NCI-H1417 treated with DMSO at 0.1 percent for 48 hours (cell line): ENCODE results near the gene IPO4.

ENCODE experiments used
- DNase-seq: peaks from one replicate; lab custom pipeline; 2025; lab: John Stamatoyannopoulos, UW

Gene IPO4

DNA sequence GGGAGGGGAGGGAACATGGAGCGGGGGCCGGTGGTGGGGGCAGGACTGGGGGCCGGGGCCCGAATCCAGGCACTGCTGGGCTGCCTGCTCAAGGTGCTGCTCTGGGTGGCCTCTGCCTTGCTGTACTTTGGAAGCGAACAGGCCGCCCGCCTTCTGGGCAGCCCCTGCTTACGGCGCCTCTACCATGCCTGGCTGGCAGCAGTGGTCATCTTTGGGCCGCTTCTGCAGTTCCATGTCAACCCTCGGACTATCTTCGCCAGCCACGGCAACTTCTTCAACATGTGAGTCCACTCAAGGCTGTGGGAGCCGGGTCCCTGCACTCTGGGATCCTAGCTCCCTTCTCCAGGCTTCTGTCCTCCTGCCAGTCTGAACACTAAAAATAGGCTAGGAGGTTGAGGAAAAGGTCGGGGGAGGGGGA, 57.1 kb downstream of the IPO4 start:
- no peak for DNase-seq

DNA sequence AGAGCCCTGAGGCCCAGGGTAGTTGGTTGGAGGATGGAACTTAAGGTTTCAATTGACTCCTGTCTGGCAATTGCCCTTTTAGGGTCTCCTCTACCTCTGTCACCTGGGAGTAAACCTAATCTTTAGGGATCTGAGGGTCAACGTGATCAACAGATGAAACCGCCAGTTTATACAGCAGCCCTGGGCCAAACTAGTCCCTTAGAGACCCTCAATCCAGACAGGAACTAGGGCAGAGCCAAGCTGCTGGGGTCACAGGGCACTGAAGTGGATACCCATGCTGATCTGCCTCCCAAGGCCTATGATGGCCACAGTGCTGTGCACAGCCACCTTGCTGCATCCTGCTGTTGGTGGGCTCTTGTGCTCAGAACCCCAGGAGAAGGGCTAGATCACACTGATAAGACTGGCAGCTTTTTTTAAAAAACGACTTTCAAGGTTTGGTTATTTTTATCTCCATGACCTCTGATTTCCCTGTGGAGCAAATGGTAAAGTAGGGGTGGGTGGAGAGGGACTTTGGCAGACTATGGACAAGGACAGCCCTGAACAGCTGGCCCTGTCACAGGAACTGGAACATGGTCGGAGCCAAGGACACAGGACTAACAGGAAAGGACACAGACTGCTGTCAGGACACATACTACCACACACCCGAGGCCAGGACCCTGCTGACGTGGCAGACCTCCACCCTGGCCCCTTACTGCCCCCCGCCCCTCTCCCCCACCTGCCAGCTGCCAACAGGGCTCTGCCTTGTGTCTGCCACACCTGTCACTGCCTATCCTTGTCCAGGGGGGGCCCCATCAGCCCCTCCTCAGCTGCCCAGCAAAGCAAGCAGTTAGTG, 57.7 kb downstream of the IPO4 start:
- DNase-seq, result no peak

DNA sequence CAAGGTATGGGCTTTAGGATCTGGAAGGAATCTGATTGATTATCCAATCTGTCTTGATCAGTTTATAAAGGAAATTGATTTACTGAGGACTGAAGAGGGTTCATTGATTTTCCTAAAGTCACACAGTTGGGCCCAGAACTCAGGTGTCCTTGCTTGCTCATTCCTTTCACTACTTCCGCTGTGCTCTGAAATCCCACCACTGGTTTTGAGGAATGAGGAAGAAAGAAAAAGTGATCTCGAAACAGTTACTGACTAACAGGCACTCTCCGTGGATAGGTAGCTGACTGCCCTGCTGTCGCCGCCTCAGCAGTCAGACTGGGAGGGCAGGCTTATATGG, 58.3 kb downstream of the IPO4 start, which contains the start of gene FITM1:
Gene FITM1 (plus strand): TSS at position 280 of the 337 bp plus-strand sequence. CDS start 905 bp downstream, outside the sequence.
- no peak for DNase-seq
